Hippocampal formation (tissue), 2 donors: ENCODE data around the gene DEAF1.

ENCODE experiments used
- DNase-seq, 2 donors: peaks; one replicate each; lab custom pipeline; 2025; lab: John Stamatoyannopoulos, UW

DEAF1 gene

DNA sequence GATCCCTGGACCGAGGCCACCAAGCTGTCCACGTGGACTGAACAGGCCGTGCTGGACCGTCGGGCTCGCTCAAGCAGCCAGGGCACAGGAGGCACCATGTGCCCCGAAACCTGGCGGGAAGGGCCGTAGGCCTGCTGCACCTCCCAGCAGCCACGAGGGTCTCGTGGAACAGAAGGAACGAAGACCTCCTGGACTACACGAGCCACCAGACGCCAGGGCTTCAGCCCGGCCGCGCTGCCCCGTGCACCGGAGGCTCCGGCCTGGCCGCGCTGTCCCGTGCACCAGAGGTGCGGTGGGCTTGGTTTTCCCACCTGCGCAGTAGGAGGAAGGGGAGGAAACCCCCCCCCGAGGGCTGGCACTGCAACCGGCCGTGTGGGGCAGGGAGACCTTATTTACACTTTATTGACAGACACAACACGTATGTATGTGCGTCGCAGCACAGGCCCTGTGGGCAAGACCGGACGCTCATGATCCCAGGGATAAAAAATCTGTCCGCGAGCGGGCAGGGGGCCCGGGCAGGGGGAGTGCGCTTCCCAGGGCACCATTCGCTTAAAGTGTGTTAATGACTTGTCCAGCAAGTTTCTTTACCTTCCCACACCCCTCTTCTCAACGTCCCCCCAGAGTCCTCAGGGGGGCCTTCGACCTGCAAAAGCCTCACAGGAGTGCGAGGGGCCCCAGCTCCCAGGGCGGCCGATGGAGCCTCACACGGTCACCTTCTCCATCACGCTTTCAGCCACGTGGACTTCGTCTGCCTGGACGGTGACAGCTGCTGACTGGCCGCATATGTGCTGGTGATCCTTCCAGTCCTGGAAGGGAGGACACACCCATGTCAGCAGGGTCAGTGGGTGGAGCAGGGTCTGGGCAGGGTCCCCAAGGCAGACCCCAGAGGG, 50.9 kb downstream of the DEAF1 start:
- DNase-seq = no peak

GRCh38 chr11:643366-643765, 51.7 kb downstream of the DEAF1 start:
- DNase-seq = no peak

DNA sequence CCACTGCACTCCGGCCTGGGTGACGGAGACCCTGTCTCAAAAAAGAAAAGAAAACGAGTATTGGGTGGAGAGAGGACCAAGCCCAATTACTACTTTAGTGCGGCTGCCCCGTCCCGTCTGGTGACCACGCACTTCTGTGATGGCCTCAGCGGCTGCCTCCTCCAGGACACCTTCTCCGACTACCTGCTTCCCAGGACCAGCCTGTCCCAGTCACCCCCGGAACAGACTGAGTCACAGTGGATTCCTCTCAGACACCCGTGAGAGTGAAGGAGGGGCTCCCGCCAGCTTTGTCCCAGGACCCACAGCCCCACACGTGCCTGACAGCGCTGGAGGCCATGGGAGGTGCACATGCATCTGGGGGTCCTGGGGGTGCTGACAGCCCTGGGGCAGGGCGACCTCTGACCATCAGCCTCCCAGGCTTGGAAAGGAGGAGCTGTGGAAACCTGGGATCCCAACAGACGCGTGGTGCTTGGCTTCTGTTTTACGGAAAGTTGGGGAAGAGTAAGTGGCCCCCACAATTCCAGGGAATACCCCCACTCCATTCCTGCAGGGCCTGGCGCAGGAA, 53.1 kb downstream of the DEAF1 start:
- DNase-seq = no peak

- no peak for DNase-seq
Measured at GRCh38 chr11:640021-640706, 54.9 kb downstream of the DEAF1 start.

GRCh38 chr11:639332-639955, 55.6 kb downstream of the DEAF1 start:
- DNase-seq = no peak

DNA sequence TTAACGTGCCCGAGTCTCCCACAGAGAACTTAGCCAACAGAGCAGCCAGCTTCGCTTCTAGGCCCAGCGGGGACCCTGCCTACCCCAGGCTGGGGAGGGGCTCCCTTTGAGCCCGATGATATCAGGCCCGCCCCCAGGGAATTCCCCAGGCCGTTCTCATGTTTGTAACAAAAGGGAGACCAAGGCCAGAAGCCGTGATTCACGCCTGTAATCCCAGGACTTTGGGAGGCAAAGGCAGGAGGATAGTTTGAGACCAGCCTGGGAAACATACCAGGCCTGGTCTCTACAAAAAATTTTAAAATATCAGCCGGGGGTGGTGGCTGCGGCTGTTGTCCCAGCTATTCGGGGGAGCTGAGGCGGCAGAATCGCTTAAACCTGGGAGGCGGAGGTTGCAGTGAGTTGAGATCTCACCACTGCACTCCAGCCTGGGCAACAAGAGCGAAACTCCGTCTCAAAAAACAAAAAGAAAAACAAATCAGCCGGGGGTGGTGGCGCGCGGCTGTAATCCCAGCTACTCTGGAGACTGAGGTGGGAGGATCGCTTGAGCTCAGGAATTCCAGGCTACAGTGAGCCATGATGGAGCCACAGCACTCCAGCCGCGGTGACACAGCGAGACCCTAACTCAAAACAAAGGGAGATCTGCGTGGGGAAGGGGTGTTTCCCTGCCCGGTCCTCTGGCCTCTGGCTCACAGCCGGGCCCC, 56.2 kb downstream of the DEAF1 start:
- no peak for DNase-seq

DNA sequence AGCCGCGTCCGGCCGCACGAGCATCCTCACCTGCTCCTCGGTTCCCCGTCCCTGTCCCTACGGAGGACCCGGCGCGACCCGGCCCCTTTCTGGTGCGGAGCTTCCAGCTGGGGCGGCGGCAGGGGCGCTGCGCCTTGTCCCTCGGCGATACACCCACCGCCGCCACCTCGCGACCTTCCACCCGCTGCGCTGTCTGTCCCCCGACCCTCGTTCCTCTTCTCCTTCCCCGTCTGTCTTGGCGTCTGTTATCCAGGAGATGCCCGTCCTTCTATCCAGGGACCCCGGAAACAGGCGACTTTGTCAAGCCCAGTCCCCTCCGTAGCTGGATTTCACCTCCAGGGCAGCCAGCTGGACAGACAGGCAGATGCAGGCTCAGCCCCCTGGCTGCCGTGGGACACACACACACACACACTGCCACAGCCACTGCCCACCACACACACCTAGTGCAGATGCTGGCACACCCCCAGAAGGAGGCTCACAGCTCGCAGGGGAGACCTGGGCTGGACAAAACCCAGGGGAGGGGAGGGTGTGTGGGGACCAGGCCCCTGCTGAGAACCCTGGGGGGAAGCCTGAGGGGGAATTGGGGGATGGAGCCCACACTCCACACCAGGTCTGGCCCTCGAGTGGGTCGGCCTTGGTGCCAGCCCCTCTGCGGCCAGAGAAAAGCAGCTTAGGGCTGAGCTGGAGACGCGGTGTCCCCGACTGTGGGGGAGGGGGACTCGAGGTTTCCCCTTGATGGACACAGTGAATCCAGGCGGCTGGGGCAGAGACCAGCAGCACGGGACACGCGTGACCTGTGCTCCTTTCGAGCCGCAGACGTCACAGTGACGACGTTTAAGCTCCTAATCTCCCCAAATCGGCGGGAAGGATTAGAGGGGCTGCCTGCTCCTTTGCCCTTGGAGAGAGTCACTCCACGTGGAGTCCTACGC, 57.2 kb downstream of the DEAF1 start:
- DNase-seq = no peak

DNA sequence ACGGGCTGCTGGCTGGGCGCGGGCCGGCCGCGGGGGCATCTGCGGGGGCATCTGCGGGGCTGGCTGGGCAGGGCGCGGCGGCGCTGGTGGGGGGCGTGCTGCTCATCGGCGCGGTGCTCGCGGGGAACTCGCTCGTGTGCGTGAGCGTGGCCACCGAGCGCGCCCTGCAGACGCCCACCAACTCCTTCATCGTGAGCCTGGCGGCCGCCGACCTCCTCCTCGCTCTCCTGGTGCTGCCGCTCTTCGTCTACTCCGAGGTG, 57.8 kb downstream of the DEAF1 start:
- DNase-seq = no peak

GRCh38 chr11:636511-637332, 58.3 kb downstream of the DEAF1 start, which contains the start of gene DRD4:
TSS of gene DRD4 (plus strand) at chr11:637269. CDS start at chr11:637305, 36 bp downstream.
- DNase-seq = no peak

DNA sequence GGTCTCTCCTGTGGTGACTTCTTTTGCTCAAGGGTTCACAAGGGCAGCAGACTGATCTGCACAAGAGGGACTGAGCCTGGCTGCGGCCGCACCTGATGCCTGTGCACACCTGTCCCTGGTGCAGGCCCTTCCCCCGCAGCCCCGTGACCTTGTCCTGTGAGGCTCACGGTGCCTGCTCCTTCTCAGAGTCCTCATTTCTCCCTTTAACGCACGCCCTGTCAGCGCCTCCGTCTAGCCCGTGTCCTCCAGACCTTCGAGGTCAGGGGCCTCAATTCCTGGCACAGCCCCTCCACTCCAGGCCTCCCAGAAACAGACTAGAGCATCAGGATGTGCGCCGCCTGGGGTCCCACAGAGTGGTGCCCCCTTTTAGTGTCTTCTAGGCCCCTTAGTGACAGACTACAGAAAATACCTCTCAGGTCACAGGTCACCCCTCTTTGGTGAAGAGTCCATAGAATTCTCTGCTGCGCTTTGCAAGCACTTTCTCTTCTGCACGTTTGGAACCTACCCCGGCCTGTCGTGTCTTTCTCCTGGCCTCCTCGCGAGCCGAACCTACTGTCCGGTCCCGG, 59.0 kb downstream of the DEAF1 start:
- no peak for DNase-seq

- no peak for DNase-seq
Measured at GRCh38 chr11:630871-631270, 64.2 kb downstream of the DEAF1 start.

- DNase-seq = no peak
Measured at GRCh38 chr11:629237-629583, 65.8 kb downstream of the DEAF1 start.

DNA sequence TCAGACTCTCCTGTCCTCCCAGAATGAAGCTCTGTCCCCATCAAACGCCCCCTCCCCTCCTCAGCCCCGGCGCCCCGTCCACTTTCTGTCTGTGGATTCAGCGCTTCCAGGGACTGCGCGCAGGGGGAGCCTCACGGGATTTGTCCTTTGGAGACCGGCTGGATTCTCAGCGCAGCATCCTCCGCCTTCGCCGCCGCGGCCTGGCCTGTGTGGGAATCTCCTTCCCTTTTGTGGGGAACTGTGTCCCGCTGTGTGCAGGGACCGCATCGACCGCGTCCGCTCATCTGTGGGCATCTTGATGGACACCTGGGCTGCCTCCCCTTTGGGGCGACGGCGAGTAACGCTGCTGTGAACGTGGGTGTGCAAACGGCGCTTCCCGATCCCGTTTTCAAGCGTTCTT, 67.0 kb downstream of the DEAF1 start:
- DNase-seq = no peak

DNA sequence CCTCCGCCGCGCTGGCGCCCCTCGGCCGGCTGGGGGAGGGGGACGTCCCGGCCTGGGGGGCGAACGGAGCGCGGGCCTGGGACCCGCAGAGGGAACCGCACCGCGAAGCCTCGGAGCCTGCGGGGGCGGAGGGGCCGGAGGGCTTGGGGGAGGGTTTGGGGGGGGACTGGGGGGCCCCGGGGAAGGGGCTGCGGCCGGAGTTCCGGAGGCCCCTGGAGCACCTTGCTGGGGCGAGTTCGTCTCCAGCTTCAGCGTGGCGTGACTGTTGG, 67.8 kb downstream of the DEAF1 start:
- DNase-seq = no peak

- DNase-seq = no peak
Measured at GRCh38 chr11:626475-627307, 68.3 kb downstream of the DEAF1 start, which contains the start of gene SCT. TSS of gene SCT (minus strand) at chr11:627181. CDS start at chr11:627143, 38 bp downstream.

- no peak for DNase-seq
Measured at GRCh38 chr11:625636-626268, 69.3 kb downstream of the DEAF1 start.

- DNase-seq = no peak
Measured at GRCh38 chr11:624705-625635, 70.1 kb downstream of the DEAF1 start, which contains the start of gene CDHR5. TSS of gene CDHR5 (minus strand) at chr11:624955. CDS start at chr11:624902, 53 bp downstream.
